AG10803 (cell line): Measurements from ENCODE around the gene LIMA1.

Source experiments
- DNase-seq: peaks from one replicate; pipeline ENCODE4 v3.0.0; 2010; ENCODE audit warnings: low read depth
- H3K4me3 ChIP-seq: 2 replicates; pipeline ENCODE4 v1.5.1; 2011; ENCODE audit warnings: mild to moderate bottlenecking, low read length, control low read depth
- CTCF ChIP-seq: conservative IDR thresholded peaks from 2 replicates; pipeline ENCODE4 v1.5.1; 2011; ENCODE audit warnings: mild to moderate bottlenecking, low read length, control low read depth, inconsistent platforms

Gene LIMA1

GRCh38 chr12:50192908-50193307, 90.4 kb downstream of the LIMA1 start:
- peak; percentile 63 for DNase-seq
- no peak for TF ChIP-seq CTCF
- H3K4me3 ChIP-seq, result no peak overlapping the region

GRCh38 chr12:50192236-50192635, 91.1 kb downstream of the LIMA1 start:
- H3K4me3 ChIP-seq, result no peak overlapping the region
- DNase-seq, result no peak

GRCh38 chr12:50190859-50191258, 92.5 kb downstream of the LIMA1 start:
- DNase-seq, result no peak
- H3K4me3 ChIP-seq, result no peak overlapping the region
- TF ChIP-seq CTCF, result no peak

More at GRCh38 chr12:50192236-50192635, 91.1 kb downstream of the LIMA1 start:
- TF ChIP-seq CTCF, result no peak

- H3K4me3 ChIP-seq, result no peak overlapping the region
- no peak for DNase-seq
- no peak for TF ChIP-seq CTCF
Measured at GRCh38 chr12:50188875-50189575, 94.3 kb downstream of the LIMA1 start.

GRCh38 chr12:50188241-50188781, 95.0 kb downstream of the LIMA1 start:
- DNase-seq, result peak; percentile 77
- no peak for TF ChIP-seq CTCF

GRCh38 chr12:50187084-50187900, 96.0 kb downstream of the LIMA1 start:
- peak; percentile 22 for TF ChIP-seq CTCF
- DNase-seq, result peak; percentile 96
- H3K4me3 ChIP-seq, result peak overlapping the region; percentile 16; the same call in 1 of the 2 replicates

More at GRCh38 chr12:50188241-50188781, 95.0 kb downstream of the LIMA1 start:
- H3K4me3 ChIP-seq, result no peak overlapping the region

- peak; percentile 90 for DNase-seq
- H3K4me3 ChIP-seq, result no peak overlapping the region
- no peak for TF ChIP-seq CTCF
Measured at GRCh38 chr12:50186681-50187080, 96.6 kb downstream of the LIMA1 start.
